HEK293 (cell line): ENCODE data around the gene CLDN6.

Source experiments
- OSR2 ChIP-seq: fragments of 450-650 bp; formaldehyde crosslinking; IDR thresholded peaks from 2 replicates; pipeline ENCODE4 v1.5.1; 2016; ENCODE audit warnings: missing biosample characterization, missing genetic modification characterization
- PRDM1 ChIP-seq: fragments of 450-650 bp; formaldehyde crosslinking; IDR thresholded peaks from 2 replicates; pipeline ENCODE4; 2016; ENCODE audit warnings: missing biosample characterization, missing genetic modification characterization
- SP3 ChIP-seq: fragments of 450-650 bp; formaldehyde crosslinking; IDR thresholded peaks from 2 replicates; pipeline ENCODE4 v1.5.1; 2016; ENCODE audit warnings: missing biosample characterization, missing genetic modification characterization
- ZBTB1 ChIP-seq: fragments of 450-650 bp; formaldehyde crosslinking; IDR thresholded peaks from 2 replicates; pipeline ENCODE4 v1.5.1; 2016; ENCODE audit warnings: missing biosample characterization, missing genetic modification characterization
- ZBTB48 ChIP-seq: fragments of 450-650 bp; formaldehyde crosslinking; IDR thresholded peaks from 2 replicates; pipeline ENCODE4 v1.5.1; 2016; ENCODE audit warnings: missing biosample characterization, missing genetic modification characterization
- ZEB2 ChIP-seq: fragments of 450-650 bp; formaldehyde crosslinking; IDR thresholded peaks from 2 replicates; pipeline ENCODE4 v1.5.1; 2016; ENCODE audit warnings: missing biosample characterization, missing genetic modification characterization
- ZNF112 ChIP-seq: fragments of 450-650 bp; formaldehyde crosslinking; IDR thresholded peaks from 2 replicates; pipeline ENCODE4 v1.5.0; 2017; ENCODE audit warnings: missing biosample characterization, missing genetic modification characterization
- ZNF133 ChIP-seq: fragments of 450-650 bp; formaldehyde crosslinking; IDR thresholded peaks from 2 replicates; pipeline ENCODE4 v1.5.1; 2016; ENCODE audit warnings: missing biosample characterization, missing genetic modification characterization
- ZNF184 ChIP-seq: fragments of 450-650 bp; IDR thresholded peaks from 2 replicates; pipeline ENCODE4 v1.5.1; 2018; ENCODE audit warnings: missing biosample characterization, mild to moderate bottlenecking, missing genetic modification characterization
- ZNF2 ChIP-seq: fragments of 450-650 bp; formaldehyde crosslinking; IDR thresholded peaks from 2 replicates; pipeline ENCODE4 v1.5.1; 2016; ENCODE audit warnings: missing biosample characterization, missing genetic modification characterization
- ZNF211 ChIP-seq: fragments of 450-650 bp; formaldehyde crosslinking; IDR thresholded peaks from 2 replicates; pipeline ENCODE4 v1.5.1; 2016; ENCODE audit warnings: low read depth, missing biosample characterization, missing genetic modification characterization
- ZNF223 ChIP-seq: fragments of 450-650 bp; formaldehyde crosslinking; IDR thresholded peaks from 2 replicates; pipeline ENCODE4 v1.5.1; 2016; ENCODE audit warnings: missing biosample characterization, missing genetic modification characterization
- ZNF24 ChIP-seq: fragments of 450-650 bp; formaldehyde crosslinking; IDR thresholded peaks from 2 replicates; pipeline ENCODE4 v1.5.1; 2016; ENCODE audit warnings: missing biosample characterization, missing genetic modification characterization
- ZNF335 ChIP-seq: fragments of 450-650 bp; formaldehyde crosslinking; conservative IDR thresholded peaks from 2 replicates; pipeline ENCODE4 v1.5.1; 2016; ENCODE audit warnings: missing biosample characterization, missing genetic modification characterization
- ZNF394 ChIP-seq: fragments of 450-650 bp; formaldehyde crosslinking; IDR thresholded peaks from 2 replicates; pipeline ENCODE4 v1.5.1; 2016; ENCODE audit warnings: missing biosample characterization, missing genetic modification characterization, mild to moderate bottlenecking, moderate library complexity, borderline replicate concordance
- ZNF501 ChIP-seq: fragments of 450-650 bp; formaldehyde crosslinking; IDR thresholded peaks from 2 replicates; pipeline ENCODE4 v1.5.1; 2016; ENCODE audit warnings: missing biosample characterization, missing genetic modification characterization
- ZNF558 ChIP-seq: fragments of 450-650 bp; formaldehyde crosslinking; IDR thresholded peaks from 2 replicates; pipeline ENCODE4 v1.5.1; 2016; ENCODE audit warnings: missing biosample characterization, missing genetic modification characterization
- ZNF561 ChIP-seq: fragments of 450-650 bp; IDR thresholded peaks from 2 replicates; pipeline ENCODE4 v1.5.1; 2018; ENCODE audit warnings: missing biosample characterization, missing genetic modification characterization, borderline replicate concordance
- ZNF571 ChIP-seq: fragments of 450-650 bp; formaldehyde crosslinking; IDR thresholded peaks from 2 replicates; pipeline ENCODE4 v1.5.0; 2017; ENCODE audit warnings: missing biosample characterization, missing genetic modification characterization
- ZNF621 ChIP-seq: fragments of 450-650 bp; formaldehyde crosslinking; IDR thresholded peaks from 2 replicates; pipeline ENCODE4 v1.5.1; 2017; ENCODE audit warnings: missing biosample characterization, missing genetic modification characterization
- ZNF624 ChIP-seq: fragments of 450-650 bp; formaldehyde crosslinking; IDR thresholded peaks from 2 replicates; pipeline ENCODE4 v1.5.1; 2017; ENCODE audit warnings: missing biosample characterization, missing genetic modification characterization
- ZNF747 ChIP-seq: fragments of 450-650 bp; formaldehyde crosslinking; IDR thresholded peaks from 2 replicates; pipeline ENCODE4 v1.5.1; 2016; ENCODE audit warnings: missing biosample characterization, missing genetic modification characterization
- ZNF792 ChIP-seq: fragments of 450-650 bp; formaldehyde crosslinking; IDR thresholded peaks from 2 replicates; pipeline ENCODE4 v1.5.1; 2016; ENCODE audit warnings: missing biosample characterization, missing genetic modification characterization
- ZNF837 ChIP-seq: fragments of 450-650 bp; formaldehyde crosslinking; IDR thresholded peaks from 2 replicates; pipeline ENCODE4 v1.5.1; 2016; ENCODE audit warnings: missing biosample characterization, missing genetic modification characterization
- ZXDB ChIP-seq: fragments of 450-650 bp; formaldehyde crosslinking; IDR thresholded peaks from 2 replicates; pipeline ENCODE4 v1.5.1; 2016; ENCODE audit warnings: missing biosample characterization, missing genetic modification characterization
- TF ChIP-seq, protein P1 (sequence below): fragments of 450-650 bp; formaldehyde crosslinking; IDR thresholded peaks from 2 replicates; pipeline ENCODE4 v1.5.1; 2016; ENCODE audit warnings: missing biosample characterization, missing genetic modification characterization
- TF ChIP-seq, protein P2 (sequence below): fragments of 450-650 bp; formaldehyde crosslinking; optimal IDR thresholded peaks from 2 replicates; pipeline ENCODE3; 2016; ENCODE audit warnings: missing biosample characterization, mild to moderate bottlenecking, missing genetic modification characterization
- TF ChIP-seq, protein P3 (sequence below): fragments of 450-650 bp; formaldehyde crosslinking; IDR thresholded peaks from 2 replicates; pipeline ENCODE4 v1.5.1; 2016; ENCODE audit warnings: missing biosample characterization, missing genetic modification characterization
- TF ChIP-seq, protein P4 (sequence below): fragments of 450-650 bp; formaldehyde crosslinking; IDR thresholded peaks from 2 replicates; pipeline ENCODE4 v1.5.1; 2016; ENCODE audit warnings: missing biosample characterization, missing genetic modification characterization
- TF ChIP-seq, protein P5 (sequence below): fragments of 450-650 bp; formaldehyde crosslinking; IDR thresholded peaks from 2 replicates; pipeline ENCODE4 v1.5.1; 2016; ENCODE audit warnings: missing biosample characterization, missing genetic modification characterization
- TF ChIP-seq, protein P6 (sequence below): fragments of 450-650 bp; formaldehyde crosslinking; IDR thresholded peaks from 2 replicates; pipeline ENCODE4 v1.5.1; 2016; ENCODE audit warnings: missing biosample characterization, missing genetic modification characterization
- TF ChIP-seq, protein P7 (sequence below): fragments of 450-650 bp; formaldehyde crosslinking; IDR thresholded peaks from 2 replicates; pipeline ENCODE4 v1.5.1; 2017; ENCODE audit warnings: missing biosample characterization, missing genetic modification characterization

Gene CLDN6

DNA sequence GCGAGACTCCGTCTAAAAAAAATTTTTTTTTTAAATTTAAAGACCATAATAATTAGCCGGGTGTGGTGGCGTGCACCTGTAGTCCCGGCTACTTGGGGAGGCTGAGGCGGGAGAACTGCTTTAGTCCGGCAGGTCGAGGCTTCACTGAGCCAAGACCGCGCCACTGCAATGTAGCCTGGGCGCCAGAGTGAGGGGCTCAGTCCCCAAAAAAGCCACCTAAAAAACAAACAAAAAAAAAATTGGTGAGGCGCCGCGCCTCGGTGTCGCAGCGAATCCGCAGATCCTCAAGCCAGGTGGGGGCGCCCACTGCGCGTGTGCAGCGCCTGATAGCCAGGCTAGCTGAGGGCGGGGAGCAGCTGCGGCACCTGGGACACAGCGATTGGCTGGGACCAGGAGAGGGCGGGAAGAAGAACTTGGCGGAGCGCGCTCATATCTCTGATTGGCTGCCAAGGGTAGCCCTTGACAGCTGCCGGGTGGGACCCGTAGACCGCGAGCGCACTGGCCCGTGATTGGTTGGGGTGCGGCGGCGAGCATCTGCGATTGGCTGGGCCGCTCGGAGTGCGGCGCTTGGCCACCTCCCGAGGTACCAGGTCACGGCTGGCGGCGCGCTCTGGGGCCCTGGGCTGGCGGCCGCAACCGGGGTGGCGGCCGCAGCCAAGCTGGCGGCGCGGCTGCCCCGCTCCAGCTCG is 14.3 kb downstream of the CLDN6 start (continued):
- TF ChIP-seq ZNF747: no peak
- no peak for TF ChIP-seq OSR2 (tag by site-specific recombination)
- no peak for TF ChIP-seq ZNF112 (tag by site-specific recombination)
- TF ChIP-seq, protein P1, sequence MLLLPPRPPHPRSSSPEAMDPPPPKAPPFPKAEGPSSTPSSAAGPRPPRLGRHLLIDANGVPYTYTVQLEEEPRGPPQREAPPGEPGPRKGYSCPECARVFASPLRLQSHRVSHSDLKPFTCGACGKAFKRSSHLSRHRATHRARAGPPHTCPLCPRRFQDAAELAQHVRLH (tag by site-specific recombination): peak; percentile 97
- peak; percentile 96 for TF ChIP-seq ZNF394 (tag by site-specific recombination)
- no peak for TF ChIP-seq PRDM1 (tag by site-specific recombination)
- TF ChIP-seq ZNF837: no peak
- TF ChIP-seq ZNF335: peak; percentile 50
- TF ChIP-seq ZNF558 (tag by site-specific recombination): peak; percentile 91
- TF ChIP-seq, protein P2, sequence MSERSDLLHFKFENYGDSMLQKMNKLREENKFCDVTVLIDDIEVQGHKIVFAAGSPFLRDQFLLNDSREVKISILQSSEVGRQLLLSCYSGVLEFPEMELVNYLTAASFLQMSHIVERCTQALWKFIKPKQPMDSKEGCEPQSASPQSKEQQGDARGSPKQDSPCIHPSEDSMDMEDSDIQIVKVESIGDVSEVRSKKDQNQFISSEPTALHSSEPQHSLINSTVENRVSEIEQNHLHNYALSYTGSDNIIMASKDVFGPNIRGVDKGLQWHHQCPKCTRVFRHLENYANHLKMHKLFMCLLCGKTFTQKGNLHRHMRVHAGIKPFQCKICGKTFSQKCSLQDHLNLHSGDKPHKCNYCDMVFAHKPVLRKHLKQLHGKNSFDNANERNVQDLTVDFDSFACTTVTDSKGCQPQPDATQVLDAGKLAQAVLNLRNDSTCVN (tag by site-specific recombination): peak; percentile 72
- TF ChIP-seq, protein P3, sequence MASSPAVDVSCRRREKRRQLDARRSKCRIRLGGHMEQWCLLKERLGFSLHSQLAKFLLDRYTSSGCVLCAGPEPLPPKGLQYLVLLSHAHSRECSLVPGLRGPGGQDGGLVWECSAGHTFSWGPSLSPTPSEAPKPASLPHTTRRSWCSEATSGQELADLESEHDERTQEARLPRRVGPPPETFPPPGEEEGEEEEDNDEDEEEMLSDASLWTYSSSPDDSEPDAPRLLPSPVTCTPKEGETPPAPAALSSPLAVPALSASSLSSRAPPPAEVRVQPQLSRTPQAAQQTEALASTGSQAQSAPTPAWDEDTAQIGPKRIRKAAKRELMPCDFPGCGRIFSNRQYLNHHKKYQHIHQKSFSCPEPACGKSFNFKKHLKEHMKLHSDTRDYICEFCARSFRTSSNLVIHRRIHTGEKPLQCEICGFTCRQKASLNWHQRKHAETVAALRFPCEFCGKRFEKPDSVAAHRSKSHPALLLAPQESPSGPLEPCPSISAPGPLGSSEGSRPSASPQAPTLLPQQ (tag by site-specific recombination): peak; percentile 95
- TF ChIP-seq ZBTB1 (tag by site-specific recombination): no peak
- no peak for TF ChIP-seq ZNF2 (tag by site-specific recombination)
- TF ChIP-seq ZNF624 (tag by site-specific recombination): no peak
- peak; percentile 77 for TF ChIP-seq SP3 (tag by site-specific recombination)
- no peak for TF ChIP-seq ZNF621 (tag by site-specific recombination)
- TF ChIP-seq ZNF223 (tag by site-specific recombination): no peak
- no peak for TF ChIP-seq ZNF133 (tag by site-specific recombination)
- TF ChIP-seq, protein P4, sequence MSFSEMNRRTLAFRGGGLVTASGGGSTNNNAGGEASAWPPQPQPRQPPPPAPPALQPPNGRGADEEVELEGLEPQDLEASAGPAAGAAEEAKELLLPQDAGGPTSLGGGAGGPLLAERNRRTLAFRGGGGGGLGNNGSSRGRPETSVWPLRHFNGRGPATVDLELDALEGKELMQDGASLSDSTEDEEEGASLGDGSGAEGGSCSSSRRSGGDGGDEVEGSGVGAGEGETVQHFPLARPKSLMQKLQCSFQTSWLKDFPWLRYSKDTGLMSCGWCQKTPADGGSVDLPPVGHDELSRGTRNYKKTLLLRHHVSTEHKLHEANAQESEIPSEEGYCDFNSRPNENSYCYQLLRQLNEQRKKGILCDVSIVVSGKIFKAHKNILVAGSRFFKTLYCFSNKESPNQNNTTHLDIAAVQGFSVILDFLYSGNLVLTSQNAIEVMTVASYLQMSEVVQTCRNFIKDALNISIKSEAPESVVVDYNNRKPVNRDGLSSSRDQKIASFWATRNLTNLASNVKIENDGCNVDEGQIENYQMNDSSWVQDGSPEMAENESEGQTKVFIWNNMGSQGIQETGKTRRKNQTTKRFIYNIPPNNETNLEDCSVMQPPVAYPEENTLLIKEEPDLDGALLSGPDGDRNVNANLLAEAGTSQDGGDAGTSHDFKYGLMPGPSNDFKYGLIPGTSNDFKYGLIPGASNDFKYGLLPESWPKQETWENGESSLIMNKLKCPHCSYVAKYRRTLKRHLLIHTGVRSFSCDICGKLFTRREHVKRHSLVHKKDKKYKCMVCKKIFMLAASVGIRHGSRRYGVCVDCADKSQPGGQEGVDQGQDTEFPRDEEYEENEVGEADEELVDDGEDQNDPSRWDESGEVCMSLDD: no peak
- peak; percentile 100 for TF ChIP-seq ZXDB (tag by site-specific recombination)
- TF ChIP-seq ZNF211 (tag by site-specific recombination): no peak
- TF ChIP-seq, protein P5, sequence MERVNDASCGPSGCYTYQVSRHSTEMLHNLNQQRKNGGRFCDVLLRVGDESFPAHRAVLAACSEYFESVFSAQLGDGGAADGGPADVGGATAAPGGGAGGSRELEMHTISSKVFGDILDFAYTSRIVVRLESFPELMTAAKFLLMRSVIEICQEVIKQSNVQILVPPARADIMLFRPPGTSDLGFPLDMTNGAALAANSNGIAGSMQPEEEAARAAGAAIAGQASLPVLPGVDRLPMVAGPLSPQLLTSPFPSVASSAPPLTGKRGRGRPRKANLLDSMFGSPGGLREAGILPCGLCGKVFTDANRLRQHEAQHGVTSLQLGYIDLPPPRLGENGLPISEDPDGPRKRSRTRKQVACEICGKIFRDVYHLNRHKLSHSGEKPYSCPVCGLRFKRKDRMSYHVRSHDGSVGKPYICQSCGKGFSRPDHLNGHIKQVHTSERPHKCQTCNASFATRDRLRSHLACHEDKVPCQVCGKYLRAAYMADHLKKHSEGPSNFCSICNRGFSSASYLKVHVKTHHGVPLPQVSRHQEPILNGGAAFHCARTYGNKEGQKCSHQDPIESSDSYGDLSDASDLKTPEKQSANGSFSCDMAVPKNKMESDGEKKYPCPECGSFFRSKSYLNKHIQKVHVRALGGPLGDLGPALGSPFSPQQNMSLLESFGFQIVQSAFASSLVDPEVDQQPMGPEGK: peak; percentile 50; the same call in 1 of the 2 replicates
- TF ChIP-seq ZEB2 (tag by site-specific recombination): peak; percentile 27; the same call in 1 of the 2 replicates
- TF ChIP-seq, protein P6, sequence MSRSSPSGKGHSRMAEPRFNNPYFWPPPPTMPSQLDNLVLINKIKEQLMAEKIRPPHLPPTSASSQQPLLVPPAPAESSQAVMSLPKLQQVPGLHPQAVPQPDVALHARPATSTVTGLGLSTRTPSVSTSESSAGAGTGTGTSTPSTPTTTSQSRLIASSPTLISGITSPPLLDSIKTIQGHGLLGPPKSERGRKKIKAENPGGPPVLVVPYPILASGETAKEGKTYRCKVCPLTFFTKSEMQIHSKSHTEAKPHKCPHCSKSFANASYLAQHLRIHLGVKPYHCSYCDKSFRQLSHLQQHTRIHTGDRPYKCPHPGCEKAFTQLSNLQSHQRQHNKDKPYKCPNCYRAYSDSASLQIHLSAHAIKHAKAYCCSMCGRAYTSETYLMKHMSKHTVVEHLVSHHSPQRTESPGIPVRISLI: peak; percentile 78
- no peak for TF ChIP-seq ZNF561 (tag by site-specific recombination)
- TF ChIP-seq ZNF792 (tag by site-specific recombination): no peak
- TF ChIP-seq ZBTB48 (tag by site-specific recombination): no peak
- TF ChIP-seq, protein P7, sequence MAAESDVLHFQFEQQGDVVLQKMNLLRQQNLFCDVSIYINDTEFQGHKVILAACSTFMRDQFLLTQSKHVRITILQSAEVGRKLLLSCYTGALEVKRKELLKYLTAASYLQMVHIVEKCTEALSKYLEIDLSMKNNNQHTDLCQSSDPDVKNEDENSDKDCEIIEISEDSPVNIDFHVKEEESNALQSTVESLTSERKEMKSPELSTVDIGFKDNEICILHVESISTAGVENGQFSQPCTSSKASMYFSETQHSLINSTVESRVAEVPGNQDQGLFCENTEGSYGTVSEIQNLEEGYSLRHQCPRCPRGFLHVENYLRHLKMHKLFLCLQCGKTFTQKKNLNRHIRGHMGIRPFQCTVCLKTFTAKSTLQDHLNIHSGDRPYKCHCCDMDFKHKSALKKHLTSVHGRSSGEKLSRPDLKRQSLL: no peak
- no peak for TF ChIP-seq ZNF501 (tag by site-specific recombination)
- no peak for TF ChIP-seq ZNF571 (tag by site-specific recombination)
- no peak for TF ChIP-seq ZNF24
- TF ChIP-seq ZNF184 (tag by site-specific recombination): no peak
